NT2/D1 (cell line): ENCODE results near the gene ZNF804B.

Source experiments
- SUZ12 ChIP-seq: IDR thresholded peaks from 2 replicates; pipeline ENCODE4 v1.6.1; 2011; ENCODE audit not compliant: insufficient read length, insufficient read depth; ENCODE audit errors: extremely low read depth
- YY1 ChIP-seq: IDR thresholded peaks from 2 replicates; pipeline ENCODE4 v1.6.1; 2011; ENCODE audit not compliant: insufficient read length, insufficient read depth
- ZNF274 ChIP-seq: IDR thresholded peaks from 2 replicates; pipeline ENCODE4 v1.6.1; 2011; ENCODE audit warnings: mild to moderate bottlenecking, low read depth, low read length

- TF ChIP-seq YY1 (no peak), SUZ12 (no peak), ZNF274 (no peak)
Measured at GRCh38 chr7:88789480-88790064, 30.1 kb downstream of the ZNF804B start.
